ENCODE data around the gene TMSB10.

- TF ChIP-seq, protein P1, sequence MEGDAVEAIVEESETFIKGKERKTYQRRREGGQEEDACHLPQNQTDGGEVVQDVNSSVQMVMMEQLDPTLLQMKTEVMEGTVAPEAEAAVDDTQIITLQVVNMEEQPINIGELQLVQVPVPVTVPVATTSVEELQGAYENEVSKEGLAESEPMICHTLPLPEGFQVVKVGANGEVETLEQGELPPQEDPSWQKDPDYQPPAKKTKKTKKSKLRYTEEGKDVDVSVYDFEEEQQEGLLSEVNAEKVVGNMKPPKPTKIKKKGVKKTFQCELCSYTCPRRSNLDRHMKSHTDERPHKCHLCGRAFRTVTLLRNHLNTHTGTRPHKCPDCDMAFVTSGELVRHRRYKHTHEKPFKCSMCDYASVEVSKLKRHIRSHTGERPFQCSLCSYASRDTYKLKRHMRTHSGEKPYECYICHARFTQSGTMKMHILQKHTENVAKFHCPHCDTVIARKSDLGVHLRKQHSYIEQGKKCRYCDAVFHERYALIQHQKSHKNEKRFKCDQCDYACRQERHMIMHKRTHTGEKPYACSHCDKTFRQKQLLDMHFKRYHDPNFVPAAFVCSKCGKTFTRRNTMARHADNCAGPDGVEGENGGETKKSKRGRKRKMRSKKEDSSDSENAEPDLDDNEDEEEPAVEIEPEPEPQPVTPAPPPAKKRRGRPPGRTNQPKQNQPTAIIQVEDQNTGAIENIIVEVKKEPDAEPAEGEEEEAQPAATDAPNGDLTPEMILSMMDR (IDR thresholded peaks at IDR 0.05; ENCODE audit: insufficient read depth, low read length, poor library complexity, severe bottlenecking), result no peak
- no peak for TF ChIP-seq EZH2phosphoT487 (conservative IDR thresholded peaks at IDR 0.05; ENCODE audit: low read length)
Measured at GRCh38 chr2:84855731-84856130, 49.7 kb upstream of the TMSB10 start.
